ENCODE measurements around the gene KCNC2. TPM values are rescaled to one million over a fixed set of nuclear protein-coding genes. Genes with fewer than 3 reads are reported as not detected.

Gene KCNC2
- total RNA-seq, 1 experiment from 2014 or later, result not detected

DNA sequence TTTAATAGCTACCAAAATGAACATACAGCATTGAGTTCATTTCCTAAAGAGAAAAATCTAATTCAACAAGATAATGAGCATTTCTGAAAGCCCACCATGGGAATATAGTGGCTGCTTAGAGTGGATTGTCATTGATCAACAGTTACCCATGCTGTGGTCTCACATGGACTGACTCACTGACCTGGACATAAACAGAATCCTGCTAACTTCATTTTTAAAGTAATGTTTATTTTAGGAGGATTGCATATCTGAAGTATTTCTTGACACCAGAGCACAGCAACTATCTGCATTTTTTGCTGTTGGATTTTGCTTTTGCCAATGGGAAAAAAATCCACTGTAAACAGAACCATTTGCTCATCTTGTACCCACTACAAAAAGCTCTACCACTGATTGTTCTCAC is 71.7 kb downstream of the KCNC2 start:
- POLR2A ChIA-PET (ENCODE audit: low non-redundant PET), result interaction anchor here (0.6 kb wide), 1 partner anchor 109 kb away, joined by 3 read pairs; no protein-coding TSS in a partner anchor
- Histone ChIP-seq H3K9me3 (ENCODE audit: low read depth, low read length, poor library complexity, severe bottlenecking) (no peaks in the 10 kb centered on the region), H3K36me3 (ENCODE audit: insufficient read depth, low read length, poor library complexity, severe bottlenecking) (no peaks in the 10 kb centered on the region), H3K4me1 (ENCODE audit: insufficient read depth, low read length, poor library complexity, severe bottlenecking) (no peaks in the 10 kb centered on the region), H3K4me3 (ENCODE audit: low read depth, low read length, poor library complexity, severe bottlenecking) (no peak overlapping the region), H3K27me3 (replicated peaks; ENCODE audit: insufficient read depth, low read depth, low read length, poor library complexity) (no peaks in the 10 kb centered on the region), H3K27ac (ENCODE audit: low read depth, low read length, poor library complexity, severe bottlenecking) (no peak overlapping the region)
- TF ChIP-seq, protein P1, sequence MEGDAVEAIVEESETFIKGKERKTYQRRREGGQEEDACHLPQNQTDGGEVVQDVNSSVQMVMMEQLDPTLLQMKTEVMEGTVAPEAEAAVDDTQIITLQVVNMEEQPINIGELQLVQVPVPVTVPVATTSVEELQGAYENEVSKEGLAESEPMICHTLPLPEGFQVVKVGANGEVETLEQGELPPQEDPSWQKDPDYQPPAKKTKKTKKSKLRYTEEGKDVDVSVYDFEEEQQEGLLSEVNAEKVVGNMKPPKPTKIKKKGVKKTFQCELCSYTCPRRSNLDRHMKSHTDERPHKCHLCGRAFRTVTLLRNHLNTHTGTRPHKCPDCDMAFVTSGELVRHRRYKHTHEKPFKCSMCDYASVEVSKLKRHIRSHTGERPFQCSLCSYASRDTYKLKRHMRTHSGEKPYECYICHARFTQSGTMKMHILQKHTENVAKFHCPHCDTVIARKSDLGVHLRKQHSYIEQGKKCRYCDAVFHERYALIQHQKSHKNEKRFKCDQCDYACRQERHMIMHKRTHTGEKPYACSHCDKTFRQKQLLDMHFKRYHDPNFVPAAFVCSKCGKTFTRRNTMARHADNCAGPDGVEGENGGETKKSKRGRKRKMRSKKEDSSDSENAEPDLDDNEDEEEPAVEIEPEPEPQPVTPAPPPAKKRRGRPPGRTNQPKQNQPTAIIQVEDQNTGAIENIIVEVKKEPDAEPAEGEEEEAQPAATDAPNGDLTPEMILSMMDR (conservative IDR thresholded peaks at IDR 0.05; ENCODE audit: low read depth, low read length), result no peak
- no peak for TF ChIP-seq EZH2 (IDR thresholded peaks at IDR 0.05; ENCODE audit: borderline replicate concordance, low read depth, low read length, poor library complexity, severe bottlenecking)
- DNase-seq (ENCODE audit: low spot score), result no peak
- intact Hi-C loops (cut with micrococcal nuclease; ENCODE audit: unreplicated experiment), result no loop called here
- no TSS peak for BruUV-seq (replicated peaks)
- CTCF ChIA-PET, result no interaction called here

DNA sequence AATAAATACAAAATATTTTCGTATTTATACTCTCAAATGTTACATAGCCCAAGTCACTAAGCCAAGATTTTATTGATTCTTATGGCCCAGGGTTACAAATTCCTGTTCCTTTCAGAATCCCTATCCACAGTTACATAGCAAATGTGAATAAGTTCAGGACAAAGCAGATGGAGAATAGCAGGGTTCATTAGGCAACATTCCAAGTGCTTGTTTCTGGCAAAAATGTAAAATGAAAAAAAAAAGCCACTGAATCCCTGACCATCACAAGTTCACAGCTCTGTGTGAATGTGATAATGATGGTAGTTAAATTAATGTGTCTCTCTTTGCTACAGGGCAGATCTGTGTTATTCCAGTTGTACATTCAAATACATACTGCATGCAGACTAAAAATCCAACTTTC is 74.6 kb downstream of the KCNC2 start:
- POLR2A ChIA-PET (ENCODE audit: low non-redundant PET), result no interaction called here
- Histone ChIP-seq H3K4me1 (ENCODE audit: insufficient read depth, low read length, poor library complexity, severe bottlenecking) (no peaks in the 10 kb centered on the region), H3K9me3 (ENCODE audit: low read depth, low read length, poor library complexity, severe bottlenecking) (no peaks in the 10 kb centered on the region), H3K27ac (ENCODE audit: low read depth, low read length, poor library complexity, severe bottlenecking) (no peak overlapping the region), H3K4me3 (ENCODE audit: low read depth, low read length, poor library complexity, severe bottlenecking) (no peak overlapping the region), H3K27me3 (replicated peaks; ENCODE audit: insufficient read depth, low read depth, low read length, poor library complexity) (no peaks in the 10 kb centered on the region), H3K36me3 (ENCODE audit: insufficient read depth, low read length, poor library complexity, severe bottlenecking) (no peaks in the 10 kb centered on the region)
- BruUV-seq (replicated peaks), result no TSS peak
- no peak for DNase-seq (ENCODE audit: low spot score)
- CTCF ChIA-PET, result no interaction called here
- TF ChIP-seq EZH2 (IDR thresholded peaks at IDR 0.05; ENCODE audit: borderline replicate concordance, low read depth, low read length, poor library complexity, severe bottlenecking), result no peak
- TF ChIP-seq, protein P1 (conservative IDR thresholded peaks at IDR 0.05; ENCODE audit: low read depth, low read length), result no peak
- intact Hi-C loops (cut with micrococcal nuclease; ENCODE audit: unreplicated experiment), result no loop called here

DNA sequence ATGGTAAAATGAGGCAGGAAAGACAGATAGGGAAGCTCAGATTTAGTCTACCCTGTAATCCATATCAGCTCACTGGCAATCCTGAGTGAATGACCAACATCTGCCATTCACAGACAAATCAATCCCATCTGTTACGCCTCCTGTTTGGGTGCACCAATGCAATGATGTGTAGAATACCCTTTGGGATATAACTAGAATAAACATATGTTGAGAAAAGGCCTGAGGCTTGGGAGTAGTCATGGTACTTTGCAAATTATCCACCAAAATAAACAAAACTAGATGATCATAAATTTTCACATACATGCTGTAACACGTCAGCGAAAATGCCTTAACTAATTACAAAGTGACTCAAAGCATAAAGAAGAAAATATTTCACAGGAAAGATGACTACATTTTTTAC is 78.8 kb downstream of the KCNC2 start:
- POLR2A ChIA-PET (ENCODE audit: low non-redundant PET), result no interaction called here
- no peak for DNase-seq (ENCODE audit: low spot score)
- no peaks in the 10 kb centered on the region for H3K27me3 ChIP-seq (replicated peaks; ENCODE audit: insufficient read depth, low read depth, low read length, poor library complexity)
- CTCF ChIA-PET, result no interaction called here
- no peaks in the 10 kb centered on the region for H3K9me3 ChIP-seq (ENCODE audit: low read depth, low read length, poor library complexity, severe bottlenecking)
- no peak overlapping the region for H3K4me3 ChIP-seq (ENCODE audit: low read depth, low read length, poor library complexity, severe bottlenecking)
- TF ChIP-seq, protein P1 (conservative IDR thresholded peaks at IDR 0.05; ENCODE audit: low read depth, low read length), result no peak
- no peak for TF ChIP-seq EZH2 (IDR thresholded peaks at IDR 0.05; ENCODE audit: borderline replicate concordance, low read depth, low read length, poor library complexity, severe bottlenecking)
- H3K36me3 ChIP-seq (ENCODE audit: insufficient read depth, low read length, poor library complexity, severe bottlenecking), result no peaks in the 10 kb centered on the region
- H3K27ac ChIP-seq (ENCODE audit: low read depth, low read length, poor library complexity, severe bottlenecking), result no peak overlapping the region
- no TSS peak for BruUV-seq (replicated peaks)
- H3K4me1 ChIP-seq (ENCODE audit: insufficient read depth, low read length, poor library complexity, severe bottlenecking), result no peaks in the 10 kb centered on the region
- intact Hi-C loops (cut with micrococcal nuclease; ENCODE audit: unreplicated experiment), result no loop called here

Measured in A673 (cell line).